Measurements from ENCODE around the gene G6PC1. TPM values are rescaled to one million over a fixed set of nuclear protein-coding genes. Genes with fewer than 3 reads are reported as not detected.
"Not testable (repeated sequence)": the region's sequence is repeated elsewhere in the genome, so short reads cannot be mapped to it uniquely, and the experiment has no call there.

Gene G6PC1
- polyA plus RNA-seq, 10 donors = 0.35 TPM; not detected in 9

GRCh38 chr17:42873932-42874695, 26.5 kb upstream of the G6PC1 start:
- DNase-seq = not testable (repeated sequence)

- DNase-seq = no peak
Observed at GRCh38 chr17:42877037-42877436, 23.6 kb upstream of the G6PC1 start.

- DNase-seq = peak in 1 of 3 donors; percentile 11
Observed at GRCh38 chr17:42878123-42878880, 22.3 kb upstream of the G6PC1 start.

- no peak for DNase-seq
Observed at GRCh38 chr17:42878924-42879595, 21.5 kb upstream of the G6PC1 start.

- DNase-seq = peak in 2 of 3 donors; percentile 23 to 42
Observed at GRCh38 chr17:42879596-42879985, 21.0 kb upstream of the G6PC1 start.

- DNase-seq = no peak
Observed at GRCh38 chr17:42880776-42881310, 19.8 kb upstream of the G6PC1 start.

- not testable (repeated sequence) for DNase-seq
Observed at GRCh38 chr17:42881706-42882105, 18.9 kb upstream of the G6PC1 start.

- no peak for DNase-seq
Observed at GRCh38 chr17:42882166-42882565, 18.4 kb upstream of the G6PC1 start.

GRCh38 chr17:42883802-42884558, 16.6 kb upstream of the G6PC1 start:
- DNase-seq = no peak

GRCh38 chr17:42885806-42886205, 14.8 kb upstream of the G6PC1 start:
- DNase-seq = not testable (repeated sequence)

GRCh38 chr17:42886283-42887176, 14.1 kb upstream of the G6PC1 start:
- DNase-seq = no peak

- DNase-seq = no peak
Observed at GRCh38 chr17:42889809-42890208, 10.8 kb upstream of the G6PC1 start.

- peak in 2 of 3 donors; percentile 39 to 42 for DNase-seq
Observed at GRCh38 chr17:42891539-42892152, 9.0 kb upstream of the G6PC1 start.

GRCh38 chr17:42893359-42893758, 7.2 kb upstream of the G6PC1 start:
- DNase-seq = peak in 2 of 3 donors; percentile 33 to 49

- DNase-seq = no peak
Observed at GRCh38 chr17:42894283-42895184, 6.1 kb upstream of the G6PC1 start.

GRCh38 chr17:42895185-42895555, 5.4 kb upstream of the G6PC1 start:
- DNase-seq = peak; percentile 23 to 66 (median 59)

- no peak for DNase-seq
Observed at GRCh38 chr17:42898147-42898811, 2.3 kb upstream of the G6PC1 start.

- DNase-seq = not testable (repeated sequence)
Observed at GRCh38 chr17:42899981-42900380, 618 bp upstream of the G6PC1 start.

Measured in muscle of back (tissue), 11 donors.